Cerebellar nuclear complex (tissue), 1 donor: ENCODE data around the gene NPHS2.
"Not testable (repeated sequence)": the region's sequence is repeated elsewhere in the genome, so short reads cannot be mapped to it uniquely, and the experiment has no call there.

Experiments used
- DNase-seq, 2 experiments: peaks; one replicate each; lab custom pipeline; 2025; lab: John Stamatoyannopoulos, UW

The NPHS2 gene

GRCh38 chr1:179547021-179547535, 28.7 kb downstream of the NPHS2 start:
- DNase-seq = no peak

DNA sequence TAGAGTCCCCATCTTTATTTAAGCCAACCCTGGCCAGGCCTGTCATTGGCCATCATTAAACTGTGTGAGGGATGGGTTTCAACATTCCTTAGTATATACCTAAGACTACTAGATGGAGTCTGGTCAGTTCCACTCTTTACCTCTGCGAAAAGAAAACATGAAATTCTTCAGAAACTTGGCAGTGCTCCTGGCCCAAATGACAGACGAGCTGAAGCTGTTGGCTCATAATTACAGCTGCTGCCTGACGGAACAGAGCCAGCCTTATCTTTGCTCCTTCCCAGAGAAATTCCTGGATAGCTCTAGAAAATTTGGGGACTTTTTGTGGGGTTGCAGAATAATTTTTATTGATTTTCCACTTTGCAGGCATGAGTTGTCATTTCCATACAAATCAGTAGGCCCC, 30.4 kb downstream of the NPHS2 start:
- DNase-seq = no peak

GRCh38 chr1:179541774-179542173, 34.0 kb downstream of the NPHS2 start:
- no peak for DNase-seq

GRCh38 chr1:179530352-179530751, 45.4 kb downstream of the NPHS2 start:
- no peak for DNase-seq

- no peak for DNase-seq
Measured at GRCh38 chr1:179529482-179530195, 46.1 kb downstream of the NPHS2 start.

DNA sequence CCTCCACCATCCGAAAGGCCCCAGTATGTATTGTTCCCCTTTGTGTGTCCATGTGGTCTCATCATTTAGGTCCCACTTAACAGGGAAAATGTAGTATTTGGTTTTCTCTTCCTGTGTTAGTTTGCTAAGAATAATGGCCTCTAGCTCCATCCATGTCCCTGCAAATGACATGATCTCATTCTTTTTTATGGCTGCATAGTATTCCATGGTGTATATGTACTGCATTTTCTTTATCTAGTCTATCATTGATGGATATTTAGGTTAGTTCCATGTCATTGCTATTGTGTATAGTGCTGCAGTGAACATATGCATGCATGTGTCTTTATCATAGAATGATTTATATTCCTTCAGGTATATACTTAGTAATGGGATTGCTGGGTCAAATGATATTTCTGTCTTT, 57.2 kb downstream of the NPHS2 start:
- DNase-seq = not testable (repeated sequence)

DNA sequence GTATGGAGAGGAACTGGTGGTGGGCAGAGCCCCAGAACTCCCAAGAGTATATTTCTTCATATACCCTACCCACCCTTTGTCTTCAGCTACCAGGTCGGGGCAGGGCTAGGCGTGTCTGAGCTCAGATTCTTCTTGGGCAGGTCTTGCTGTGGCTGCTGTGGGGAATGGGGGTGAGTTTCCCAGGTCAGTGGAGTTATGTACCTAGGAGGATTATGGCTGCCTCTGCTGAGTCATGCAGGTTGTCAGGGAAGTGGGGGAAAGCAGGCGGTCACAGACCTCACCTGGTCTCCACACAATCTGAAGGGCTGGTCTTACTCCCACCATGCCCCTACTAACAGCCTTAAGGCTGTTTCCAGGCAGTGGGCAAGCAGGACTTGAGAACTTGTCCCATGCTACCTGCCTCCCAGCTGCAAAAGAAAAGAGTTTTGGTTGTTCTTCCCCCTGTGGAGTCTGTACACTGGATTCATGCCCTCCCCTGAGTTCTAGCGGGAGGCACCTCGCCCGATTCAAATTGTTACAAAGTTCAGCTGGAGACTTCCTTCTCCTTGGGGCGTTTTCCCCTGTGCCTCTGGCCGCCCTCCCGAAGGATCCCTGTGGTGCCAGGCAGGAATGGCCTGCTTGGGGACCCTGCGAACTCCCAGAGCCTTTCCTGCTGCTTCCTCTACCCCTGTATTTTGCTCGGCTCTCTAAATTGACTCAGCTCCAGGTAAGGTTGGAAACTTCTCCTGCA, 58.6 kb downstream of the NPHS2 start:
- no peak for DNase-seq

- no peak for DNase-seq
Measured at GRCh38 chr1:179510038-179510437, 65.7 kb downstream of the NPHS2 start.

GRCh38 chr1:179509384-179509783, 66.4 kb downstream of the NPHS2 start:
- DNase-seq = no peak

DNA sequence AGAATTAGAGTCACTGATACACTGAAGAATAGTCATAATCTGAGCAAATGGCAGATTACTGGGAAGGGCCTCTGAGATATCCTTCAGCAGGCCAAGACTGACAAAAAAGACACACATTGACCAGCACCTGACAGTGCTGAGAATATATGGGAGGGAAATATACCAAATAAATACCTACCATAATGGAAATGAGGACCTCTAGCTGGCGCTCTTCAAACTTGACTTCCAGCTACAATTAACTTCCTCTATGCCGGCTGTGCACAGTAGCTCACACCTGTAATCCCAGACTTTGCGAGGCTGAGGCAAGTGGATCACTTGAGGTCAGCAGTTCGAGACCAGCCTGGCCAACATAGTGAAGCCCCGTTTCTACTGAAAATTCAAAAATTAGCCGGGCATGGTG, 69.5 kb downstream of the NPHS2 start:
- no peak for DNase-seq
